Fibroblast of mammary gland (primary cell): ENCODE results near the gene MCM8.

Experiments
- DNase-seq: peaks from one replicate; pipeline ENCODE4 v3.0.0-alpha.2; 2010; ENCODE audit warnings: low read depth
- H3K4me3 ChIP-seq: 2 replicates; pipeline ENCODE4 v1.5.1; 2011; ENCODE audit warnings: low read depth, mild to moderate bottlenecking, low read length, moderate library complexity; ENCODE audit not compliant: control insufficient read depth
- CTCF ChIP-seq: conservative IDR thresholded peaks from 2 replicates; pipeline ENCODE4 v1.5.1; 2011; ENCODE audit warnings: low read depth, low read length, inconsistent platforms; ENCODE audit not compliant: control insufficient read depth, insufficient read depth

MCM8 gene

GRCh38 chr20:5977223-5977622 is 26.8 kb downstream of the MCM8 start:
- TF ChIP-seq CTCF = no peak
- no peak overlapping the region for H3K4me3 ChIP-seq
- no peak for DNase-seq

GRCh38 chr20:5977975-5978374 is 27.5 kb downstream of the MCM8 start:
- no peak overlapping the region for H3K4me3 ChIP-seq
- TF ChIP-seq CTCF = no peak
- DNase-seq = no peak

DNA sequence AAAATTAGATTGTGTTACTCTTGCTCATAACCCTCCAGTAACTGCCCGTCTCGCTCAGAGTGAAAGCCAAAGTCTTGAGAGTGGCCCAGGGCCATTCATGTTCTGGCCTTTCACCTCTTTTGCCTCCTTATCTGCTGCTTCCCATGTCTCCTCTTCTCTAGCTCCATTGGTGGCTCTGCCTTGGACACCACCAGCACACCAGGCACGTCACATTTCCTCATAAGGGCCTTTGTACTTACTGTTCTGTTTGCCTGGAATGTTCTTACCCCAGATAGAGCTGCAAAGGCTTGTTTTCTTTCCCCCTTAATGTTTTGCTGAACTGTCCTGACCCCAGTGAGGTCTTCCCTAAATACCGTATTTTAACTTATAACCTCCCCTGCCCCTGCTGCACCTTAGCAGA is 29.3 kb downstream of the MCM8 start:
- no peak for DNase-seq
- no peak for TF ChIP-seq CTCF
- no peak overlapping the region for H3K4me3 ChIP-seq

DNA sequence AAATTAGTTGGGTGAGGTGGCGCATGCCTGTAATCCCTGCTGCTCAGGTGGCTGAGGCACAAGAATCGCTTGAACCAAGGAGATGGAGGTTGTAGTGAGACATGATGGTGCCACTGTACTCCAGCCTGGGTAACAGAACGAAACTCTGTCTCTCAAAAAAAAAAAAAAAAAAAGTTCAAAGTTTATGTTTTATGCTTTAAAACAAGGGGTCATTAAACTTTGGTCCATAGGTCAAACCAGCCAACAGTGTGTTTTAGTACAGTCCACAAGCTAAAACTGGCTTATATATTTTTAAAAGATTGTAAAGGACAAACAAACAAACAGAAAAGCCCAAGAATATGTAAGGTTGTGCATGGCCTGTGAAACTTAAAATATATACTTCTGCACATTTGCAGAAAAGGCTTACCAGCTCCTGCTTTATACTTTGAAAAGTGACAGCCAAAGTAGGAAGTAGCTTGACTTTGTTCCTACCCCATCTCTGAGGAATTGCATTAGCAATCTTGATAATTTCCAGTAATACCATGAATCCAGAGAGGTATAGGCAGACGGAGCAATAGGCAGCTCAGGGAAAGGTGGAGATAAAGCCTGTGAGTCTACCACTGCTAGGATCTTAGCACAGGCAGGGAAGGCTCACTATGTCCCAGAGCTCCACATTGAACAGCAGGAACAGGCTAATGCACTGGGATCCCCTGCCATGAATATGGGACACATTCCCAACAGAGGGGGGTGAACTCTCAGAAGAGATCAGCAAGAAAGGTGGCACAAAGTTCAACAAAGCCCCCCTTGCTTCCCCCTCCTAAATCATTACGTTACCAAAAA is 30.5 kb downstream of the MCM8 start:
- H3K4me3 ChIP-seq = no peak overlapping the region
- TF ChIP-seq CTCF = no peak
- DNase-seq = no peak

DNA sequence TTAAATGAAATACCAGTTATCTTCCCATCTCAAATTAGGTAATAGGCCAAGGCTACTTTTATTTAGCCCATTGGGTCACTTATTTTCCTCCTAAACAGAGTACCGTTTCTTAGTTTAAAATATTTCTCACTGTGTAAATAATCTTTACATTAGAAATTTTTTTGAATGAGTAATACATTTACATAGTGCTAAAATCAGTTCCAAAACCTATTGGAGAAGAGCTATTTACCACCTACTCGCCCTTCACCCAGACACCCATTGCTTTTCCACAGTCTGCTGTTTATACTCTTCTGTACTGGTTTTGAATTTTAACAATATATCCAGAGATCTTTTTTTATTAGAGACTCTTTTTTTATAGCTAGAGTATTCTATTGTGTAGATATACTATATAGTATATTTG is 36.9 kb downstream of the MCM8 start:
- DNase-seq = no peak
- H3K4me3 ChIP-seq = no peak overlapping the region
- TF ChIP-seq CTCF = no peak

- DNase-seq = no peak
- no peak for TF ChIP-seq CTCF
- no peak overlapping the region for H3K4me3 ChIP-seq
Observed at GRCh38 chr20:5989539-5989938, 39.1 kb downstream of the MCM8 start.
